HG03064 (cell line): ENCODE data around the gene CASZ1.

ENCODE experiments used
- ATAC-seq: cut with Tn5 transposase; IDR thresholded peaks from one replicate; pipeline ENCODE4 v1.9.1; 2021; ENCODE audit warnings: low read depth; ENCODE audit not compliant: unreplicated experiment

Gene CASZ1

DNA sequence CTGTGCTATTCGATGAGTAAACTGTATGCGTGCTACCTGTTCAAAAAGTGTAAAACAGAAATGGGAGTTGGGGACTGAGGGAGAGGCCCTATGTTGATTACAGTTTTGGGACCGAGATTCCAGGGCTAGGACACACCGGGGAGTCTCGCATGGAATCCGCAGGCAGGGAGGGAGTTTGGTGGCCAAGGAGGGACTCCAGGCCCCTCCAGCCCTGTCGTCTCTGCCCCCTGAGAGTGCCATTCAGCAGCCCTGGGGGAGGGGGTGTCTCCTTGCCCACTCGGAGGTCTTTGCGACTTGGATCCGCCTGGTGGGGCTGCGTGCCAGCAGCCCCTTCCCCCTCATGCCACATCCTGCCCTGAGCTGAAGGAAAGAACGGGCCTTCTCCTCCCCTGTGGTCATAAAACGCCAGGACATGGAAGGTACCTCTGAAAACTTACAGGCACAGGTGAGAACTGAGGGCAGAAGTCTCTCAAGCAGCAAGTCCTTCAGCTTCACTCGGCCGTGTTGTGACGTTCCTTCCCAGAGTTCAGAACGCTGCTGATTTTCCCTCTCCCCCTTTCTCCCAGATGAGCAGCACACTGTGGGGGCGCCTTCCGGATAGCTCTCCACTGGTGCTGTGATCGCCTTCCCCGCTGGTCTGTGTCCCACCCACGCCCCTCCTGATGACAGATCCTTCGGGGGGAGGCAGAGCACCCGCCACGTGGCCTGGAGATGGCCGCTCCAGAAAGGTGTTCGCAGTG, 180.3 kb downstream of the CASZ1 start:
- no peak for ATAC-seq

DNA sequence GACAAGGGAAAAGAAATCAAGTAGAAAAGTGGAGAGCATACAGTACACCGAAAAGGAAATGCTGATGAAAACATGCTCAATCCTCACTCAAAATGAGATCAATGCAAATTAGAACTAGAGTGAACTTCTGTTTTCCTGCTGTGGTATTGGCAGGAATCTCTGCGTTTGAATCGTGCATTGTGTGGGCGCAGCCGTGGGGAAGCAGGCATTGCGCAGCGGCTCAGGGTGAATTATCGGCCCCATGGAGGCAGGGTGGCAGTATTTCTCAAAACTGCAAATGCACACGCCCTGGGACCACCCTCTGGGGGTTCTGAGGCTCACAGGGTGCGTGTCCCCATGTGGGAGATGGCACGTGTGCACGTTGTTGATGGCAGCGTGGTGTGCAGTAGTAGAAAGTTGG, 181.1 kb downstream of the CASZ1 start:
- no peak for ATAC-seq

DNA sequence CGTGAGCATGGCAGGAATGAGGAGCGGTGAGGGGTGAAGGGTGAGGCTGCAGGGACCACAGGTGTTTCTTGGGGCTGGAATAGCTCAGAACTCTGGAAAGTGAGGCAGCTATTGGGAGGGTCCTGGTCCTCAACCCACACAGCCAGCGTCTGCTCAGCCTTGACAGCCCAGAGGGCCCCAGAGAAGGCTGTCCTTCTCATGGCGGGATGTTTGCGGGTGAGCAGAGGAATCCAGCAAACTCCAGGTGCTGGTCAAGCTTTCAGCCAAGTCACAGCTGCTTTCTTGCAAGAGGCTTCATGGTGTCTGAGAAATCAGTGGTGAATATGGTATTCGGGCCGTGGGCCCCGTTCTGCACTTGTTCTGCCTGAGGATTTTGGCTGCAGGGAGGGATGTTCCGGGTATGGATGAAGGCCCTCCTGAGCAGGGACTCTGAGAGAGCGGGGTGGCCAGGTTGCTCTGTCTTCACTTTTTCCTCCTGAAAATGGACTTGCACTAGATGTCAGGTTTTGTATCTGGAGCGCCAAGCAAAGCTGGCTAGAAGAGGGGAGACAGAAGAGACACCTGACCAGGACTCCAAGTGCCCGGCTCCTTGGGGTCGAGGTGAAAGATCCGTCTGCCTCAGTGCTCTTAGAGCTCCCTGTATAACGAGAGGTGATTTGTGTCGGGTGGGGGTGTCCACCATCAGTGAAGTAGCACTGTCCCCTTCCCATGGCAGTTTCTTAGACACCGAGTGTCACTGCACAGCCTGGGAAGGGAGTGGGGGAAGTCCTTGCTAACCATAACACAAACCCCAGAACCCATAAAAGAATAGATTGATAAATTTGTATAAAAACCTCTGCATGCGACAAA, 181.8 kb downstream of the CASZ1 start:
- ATAC-seq, result no peak

DNA sequence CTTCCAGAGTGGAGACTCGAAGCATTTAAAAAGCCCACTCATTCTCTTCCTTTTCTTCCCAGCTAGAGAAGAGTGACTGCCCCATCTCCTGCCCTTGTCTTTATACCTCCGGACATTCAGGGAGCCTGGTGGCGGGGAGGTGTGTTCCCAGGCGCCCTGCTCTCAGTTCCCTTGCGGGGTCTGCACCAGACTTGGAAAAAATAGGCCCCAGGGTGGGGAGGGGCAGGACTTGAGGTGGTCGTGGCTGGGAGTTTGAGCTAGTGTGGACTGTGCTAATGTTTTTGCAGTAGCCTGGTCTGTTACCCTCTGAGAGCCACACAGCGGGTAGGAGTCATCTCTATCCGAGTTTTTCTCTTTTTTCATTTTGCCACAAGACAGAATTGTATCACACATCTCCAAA, 182.6 kb downstream of the CASZ1 start:
- ATAC-seq, result no peak

DNA sequence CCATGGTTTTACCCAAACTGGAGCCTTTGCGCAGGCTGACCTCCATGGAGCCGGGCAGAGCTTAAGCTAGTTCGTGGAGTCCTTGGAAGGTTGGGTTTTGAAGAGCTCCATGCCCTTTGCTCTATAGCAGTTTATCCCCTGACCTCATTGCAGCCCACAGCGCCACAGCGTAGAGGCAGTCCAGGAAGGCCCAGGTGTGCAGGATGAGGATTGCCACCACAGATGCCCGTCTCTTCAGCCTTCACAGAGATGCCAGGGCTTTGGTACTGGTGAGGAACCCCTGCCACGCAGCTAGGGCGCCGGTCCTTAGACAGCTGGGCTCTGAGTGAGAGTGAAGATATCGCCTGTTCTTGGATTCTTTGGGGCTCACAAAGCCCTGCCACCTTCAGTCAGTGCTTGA, 183.1 kb downstream of the CASZ1 start:
- no peak for ATAC-seq

DNA sequence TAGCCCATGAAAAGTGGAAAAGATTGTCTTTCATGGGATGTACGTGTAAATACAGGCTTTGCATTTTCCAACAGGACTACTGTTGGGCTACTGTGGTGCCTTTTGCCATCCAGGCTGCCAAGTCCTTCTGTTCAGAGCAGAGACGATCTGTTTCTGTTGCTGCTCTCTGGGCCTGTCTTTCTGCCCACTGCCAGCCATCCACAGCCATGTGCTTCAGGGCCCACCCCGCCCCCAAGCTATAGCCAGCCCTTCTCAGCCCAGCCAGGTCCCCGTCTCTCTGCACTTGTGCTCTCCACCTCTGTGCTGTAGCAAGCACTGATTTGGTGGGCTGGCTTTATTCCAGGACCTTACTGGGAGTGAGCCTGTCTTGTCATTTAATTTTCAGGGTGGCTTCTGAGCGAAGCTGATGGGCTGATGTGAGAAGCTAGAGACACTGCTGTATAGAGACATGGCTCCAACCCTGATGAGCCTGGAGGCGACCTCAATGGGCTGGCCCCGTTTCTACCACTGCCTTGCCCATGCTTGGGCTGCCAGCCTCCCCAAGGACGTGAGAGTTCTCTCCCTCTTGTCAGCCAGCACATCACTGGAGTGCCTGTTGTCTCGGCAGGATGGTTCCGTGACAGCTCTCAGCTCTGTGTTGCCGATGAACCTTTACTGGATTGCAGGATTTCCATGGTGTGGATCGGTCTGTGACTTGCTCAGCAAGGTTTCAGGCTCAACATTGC, 183.8 kb downstream of the CASZ1 start:
- no peak for ATAC-seq

DNA sequence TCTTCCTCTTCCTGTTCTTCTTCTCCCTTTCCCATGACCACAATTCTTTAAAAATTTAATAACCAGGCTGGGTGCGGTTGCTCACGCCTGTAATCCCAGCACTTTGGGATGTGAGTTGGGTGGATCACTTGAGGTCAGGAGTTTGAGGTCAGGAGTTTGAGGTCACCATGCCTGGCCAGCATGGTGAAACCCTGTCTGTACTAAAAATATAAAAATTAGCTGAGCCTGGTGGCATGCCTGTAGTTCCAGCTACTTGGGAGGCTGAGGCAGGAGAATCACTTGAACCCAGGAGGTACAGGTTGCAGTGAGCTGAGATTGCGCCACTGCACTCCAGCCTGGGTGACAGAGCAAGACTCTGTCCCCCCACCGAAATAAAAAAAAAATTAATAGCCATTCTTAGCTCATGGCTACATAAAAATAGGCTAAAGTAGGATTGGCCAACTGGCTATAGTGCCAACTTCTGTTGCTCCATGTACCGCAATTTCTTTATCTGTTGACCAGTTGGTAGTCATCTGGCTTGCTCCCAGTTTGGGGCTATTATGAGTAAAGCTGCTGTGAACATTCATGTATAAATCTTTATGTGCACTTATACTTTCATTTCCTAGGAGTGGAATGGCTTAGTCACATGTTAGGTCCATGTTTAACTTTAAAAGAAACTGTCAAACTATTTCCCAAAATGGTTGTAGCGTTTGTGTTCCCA, 185.4 kb downstream of the CASZ1 start:
- no peak for ATAC-seq

DNA sequence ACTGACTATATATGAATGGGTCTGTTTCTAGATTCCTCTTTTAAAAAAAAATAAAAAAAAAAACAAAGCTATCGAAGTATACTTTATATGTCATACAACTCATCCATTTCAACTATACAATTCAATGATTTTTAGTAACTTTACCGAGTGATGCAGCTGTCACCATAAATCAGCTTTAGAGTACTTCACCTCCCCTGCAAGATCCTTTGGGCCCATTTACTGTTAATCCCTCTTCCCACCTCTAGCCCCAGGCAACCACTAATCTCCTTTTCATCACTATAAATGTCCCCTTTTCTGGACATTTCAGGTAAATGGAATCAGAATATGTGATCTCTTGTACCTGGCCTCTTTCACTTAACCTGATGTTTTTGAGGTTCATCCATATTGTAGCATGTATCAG, 187.8 kb downstream of the CASZ1 start:
- ATAC-seq, result no peak

DNA sequence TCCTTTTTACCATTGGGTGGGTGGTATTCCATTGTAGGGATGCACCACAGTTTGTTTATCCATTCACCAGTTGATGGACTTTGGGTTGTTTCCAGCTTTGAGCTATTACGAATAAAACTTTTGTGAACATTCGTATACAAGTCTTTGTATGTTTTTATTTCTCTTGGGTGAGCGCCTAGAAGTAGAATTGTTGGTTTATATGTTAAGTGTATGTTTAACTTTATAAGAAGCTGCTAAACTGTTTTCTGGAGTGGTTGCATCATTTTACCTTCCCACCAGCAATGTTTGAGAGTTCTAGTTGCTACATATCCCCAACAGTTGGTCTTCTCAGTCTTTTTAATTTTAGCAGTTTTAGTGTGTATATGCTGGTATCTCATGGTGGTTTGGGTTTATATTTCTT, 189.2 kb downstream of the CASZ1 start:
- ATAC-seq, result no peak

DNA sequence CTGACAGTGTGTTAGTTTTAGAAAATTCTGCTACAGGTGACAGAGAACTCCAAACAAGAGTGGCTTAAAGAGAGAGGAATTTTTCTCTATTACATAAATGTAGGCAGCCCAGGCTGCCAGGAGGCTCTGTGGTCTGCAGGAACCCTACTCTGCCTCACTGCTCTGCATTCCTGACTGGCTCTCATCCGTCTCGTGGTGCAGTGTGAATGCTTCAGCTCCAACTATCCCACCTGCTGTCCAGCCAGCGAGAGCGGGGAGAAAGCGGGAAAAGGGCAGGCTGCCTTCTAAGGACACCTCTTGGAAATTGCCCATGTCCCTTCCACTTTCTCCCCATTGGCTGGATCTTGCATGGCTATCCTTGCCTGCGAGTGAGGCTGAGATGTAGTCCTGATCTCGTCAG, 190.4 kb downstream of the CASZ1 start:
- ATAC-seq, result no peak

DNA sequence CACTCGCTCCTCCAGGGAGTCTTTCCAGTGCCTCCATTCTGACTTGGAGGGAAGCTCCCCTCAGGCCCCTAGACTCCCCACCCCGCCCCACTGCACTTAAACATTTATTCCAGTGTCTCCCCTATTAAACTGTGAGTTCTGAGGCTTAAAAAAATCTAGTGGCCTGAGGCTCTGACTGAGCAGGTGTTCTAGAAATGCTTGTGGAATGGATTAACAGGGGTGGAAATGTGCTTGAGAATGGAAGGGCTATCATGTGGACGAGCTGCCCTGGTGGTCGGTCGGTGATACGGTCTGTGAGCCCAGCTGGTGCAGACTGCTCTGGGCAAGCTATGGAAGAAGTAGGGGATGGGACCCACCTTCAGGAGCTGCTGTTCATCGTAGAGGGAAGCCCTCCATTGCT, 191.5 kb downstream of the CASZ1 start:
- ATAC-seq, result no peak

DNA sequence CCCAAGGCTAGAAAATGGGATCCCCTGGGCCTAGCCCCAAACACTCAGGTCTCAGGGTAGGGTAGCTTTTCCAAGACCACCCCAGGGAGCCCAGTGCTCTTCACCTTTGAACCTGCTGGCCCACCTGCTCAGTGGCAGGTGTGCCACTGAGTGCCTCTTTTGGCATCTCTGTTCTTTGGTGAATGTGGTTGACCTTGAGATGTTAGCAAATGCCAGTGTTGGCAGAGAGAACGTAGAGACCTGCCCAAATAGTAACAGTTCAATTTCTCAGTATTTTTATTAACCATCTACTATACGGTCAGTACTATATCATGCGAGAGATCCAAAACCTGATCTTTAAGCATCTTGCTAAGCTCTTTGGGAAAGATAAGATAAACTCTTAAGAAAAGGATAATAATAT, 193.5 kb downstream of the CASZ1 start:
- ATAC-seq, result no peak

DNA sequence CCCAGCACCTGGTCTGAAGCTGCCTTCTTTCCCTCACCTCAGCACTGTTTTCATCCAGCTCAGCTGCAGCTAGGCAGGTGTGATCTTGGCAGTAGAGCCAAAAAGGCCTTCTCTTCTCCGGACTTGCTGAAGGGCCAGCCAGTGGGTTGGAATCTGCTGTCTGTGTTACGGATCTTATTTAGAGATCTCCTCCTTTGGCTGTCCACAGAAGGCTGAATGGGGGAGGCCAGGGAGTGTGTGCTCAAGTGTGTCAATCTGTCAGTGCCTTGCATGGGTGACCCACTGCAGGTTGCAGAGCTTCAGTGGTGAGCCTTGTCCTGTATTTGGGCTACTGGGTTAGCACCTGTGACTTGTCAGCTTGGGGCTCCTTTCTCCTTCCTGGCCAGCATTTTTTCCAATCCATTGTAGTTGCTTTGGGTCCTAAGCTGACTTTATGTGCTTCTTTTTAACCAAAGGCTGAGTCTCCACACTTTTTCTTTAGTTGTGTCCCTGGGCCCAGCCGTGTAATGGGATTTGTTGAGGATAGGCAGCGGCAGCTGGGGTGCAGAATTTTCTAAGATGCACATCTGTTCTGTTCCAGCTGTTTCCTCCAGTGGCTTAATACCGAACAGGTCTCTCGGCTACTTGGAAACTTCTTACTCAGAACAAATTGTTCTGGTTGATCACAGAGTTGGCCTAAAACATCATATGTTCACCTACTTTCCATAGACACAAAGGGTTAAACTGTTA, 194.9 kb downstream of the CASZ1 start:
- ATAC-seq, result no peak

DNA sequence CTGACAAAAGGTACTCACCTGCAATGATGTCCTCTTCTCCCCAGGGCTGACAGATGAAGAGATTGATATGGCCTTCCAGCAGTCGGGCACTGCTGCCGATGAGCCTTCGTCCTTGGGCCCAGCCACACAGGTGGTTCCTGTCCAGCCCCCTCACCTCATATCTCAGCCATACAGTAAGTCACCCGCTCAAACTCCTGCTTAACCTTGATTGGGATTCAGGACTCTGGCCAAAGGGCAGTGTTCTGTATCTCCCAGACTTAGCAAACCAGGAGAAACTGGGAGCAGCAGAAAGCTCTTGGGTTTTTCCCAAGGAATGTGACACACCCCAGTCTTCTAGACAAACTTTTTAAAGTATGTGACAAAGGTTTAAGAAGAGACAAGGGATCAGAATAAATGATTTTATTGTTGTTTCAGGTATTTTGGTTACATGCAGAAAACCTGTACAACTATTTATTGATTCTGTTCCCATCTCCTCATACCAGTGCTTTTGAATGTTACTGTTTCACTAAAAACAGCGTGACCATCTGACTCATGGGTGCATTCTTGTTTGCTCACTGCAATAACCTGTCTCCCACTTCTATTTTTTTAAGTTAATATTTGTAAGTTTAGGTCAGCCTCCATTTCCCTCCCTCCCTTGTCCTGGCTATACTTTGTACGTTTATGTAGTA, 197.1 kb downstream of the CASZ1 start:
- no peak for ATAC-seq

DNA sequence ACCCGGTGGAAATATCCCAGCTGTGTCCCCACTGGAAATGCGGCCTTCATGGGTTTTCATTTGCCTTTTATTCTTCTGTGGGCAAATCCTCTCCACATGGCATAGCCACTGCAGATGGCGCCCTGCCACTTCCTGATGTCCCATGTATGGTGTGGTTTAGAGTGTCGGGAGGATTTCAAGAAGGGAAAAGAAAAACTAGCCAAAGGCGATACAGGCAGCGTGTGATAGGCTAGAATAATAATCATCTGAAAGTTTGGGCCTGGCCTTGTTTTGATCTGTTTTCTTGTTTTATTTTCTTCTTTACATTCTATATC, 198.1 kb downstream of the CASZ1 start:
- ATAC-seq, result no peak

DNA sequence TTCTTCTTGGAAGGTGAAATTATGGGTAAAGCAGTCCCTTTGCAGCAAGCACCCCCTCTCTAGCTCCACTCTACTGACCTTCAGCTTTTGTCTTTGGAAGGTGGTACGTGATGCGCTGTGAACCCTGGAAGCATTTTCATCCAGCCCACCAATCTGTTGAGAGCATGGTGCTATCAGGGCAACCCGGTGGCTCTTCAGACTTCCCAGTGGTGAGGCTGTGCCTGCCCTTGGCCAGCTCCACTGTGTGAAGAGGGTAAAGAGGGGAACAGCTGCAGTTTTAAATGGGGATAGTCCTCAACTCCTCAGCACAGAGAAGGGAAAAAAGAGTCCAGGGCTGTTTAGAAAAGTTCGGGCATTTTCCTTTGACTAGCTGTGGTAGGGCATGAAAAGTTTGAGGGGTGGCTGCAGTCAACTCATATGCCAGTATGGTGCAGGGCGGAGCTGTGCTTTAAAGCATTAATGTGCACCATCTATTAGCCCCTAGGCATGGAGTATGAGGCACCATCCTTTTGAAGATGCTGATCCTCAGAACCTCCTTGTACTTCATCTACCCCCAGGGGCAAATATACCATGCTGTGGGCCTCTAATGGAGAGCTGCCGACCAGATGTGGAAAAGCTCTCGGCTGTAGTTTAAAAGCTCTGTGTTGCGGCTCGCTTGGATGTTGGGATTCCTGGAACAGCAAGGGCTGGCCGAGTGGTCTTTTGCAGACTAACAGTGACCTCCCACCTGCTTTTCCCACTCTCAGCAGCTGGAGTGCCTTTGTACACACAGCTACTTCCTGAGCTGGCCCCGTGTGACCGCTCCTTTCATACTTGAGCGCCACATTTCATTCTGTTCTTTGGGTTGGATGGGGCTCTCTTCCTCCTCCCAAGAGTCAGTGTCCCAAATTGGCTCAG, 198.7 kb downstream of the CASZ1 start:
- ATAC-seq, result no peak

DNA sequence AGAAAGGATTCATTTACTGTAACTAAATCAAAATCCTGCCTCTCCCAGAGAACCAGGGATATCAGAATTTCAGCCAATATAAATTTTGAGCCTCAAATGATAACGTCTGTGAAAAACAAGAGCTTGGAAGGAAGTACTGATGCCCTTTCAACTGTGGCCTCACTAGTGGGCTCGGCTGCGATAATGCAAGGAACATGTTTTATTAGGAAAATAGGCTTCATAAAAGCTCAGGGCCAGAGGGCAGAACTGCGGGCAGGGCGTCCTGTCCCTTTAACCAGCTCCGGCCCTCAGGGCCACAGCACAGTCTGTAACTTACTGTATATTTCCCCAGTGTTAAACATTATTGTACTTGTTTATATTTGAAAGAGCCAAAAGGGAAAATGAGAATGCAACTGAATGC, 199.7 kb downstream of the CASZ1 start:
- no peak for ATAC-seq

DNA sequence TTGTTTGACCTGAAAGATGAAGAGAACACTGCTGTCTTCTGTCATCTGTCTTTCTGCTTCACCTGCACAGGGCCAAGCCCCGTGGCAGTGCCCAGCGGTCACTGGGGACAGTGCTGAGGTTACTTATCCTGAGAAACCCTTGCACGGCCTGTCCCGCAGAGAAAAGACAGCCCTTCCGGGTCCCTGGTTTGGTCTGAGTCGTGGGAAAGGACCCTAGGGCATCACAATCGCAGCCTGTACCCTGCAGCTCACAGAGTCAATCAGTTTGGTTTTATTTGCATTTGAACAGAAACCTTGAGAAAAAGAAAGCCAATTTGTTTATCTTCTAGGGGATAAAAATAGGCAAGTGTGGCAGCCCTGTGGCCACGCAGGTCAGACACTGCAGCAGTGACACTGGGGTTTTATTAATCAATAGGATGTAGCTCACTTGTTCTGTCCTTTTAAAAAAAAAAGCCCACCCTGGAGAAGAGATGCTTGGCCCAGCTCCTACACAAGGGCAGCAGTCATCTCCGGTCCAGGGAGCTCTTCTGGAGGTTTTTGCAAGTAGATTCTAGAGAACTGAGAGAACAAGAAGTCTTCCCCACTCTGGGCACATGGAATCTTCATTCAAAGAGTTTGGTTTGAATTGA, 201.7 kb downstream of the CASZ1 start:
- no peak for ATAC-seq
